CD1c-positive myeloid dendritic cell (primary cell): ENCODE results near the gene STRA8.

ENCODE experiments used
- DNase-seq: peaks from one replicate; pipeline ENCODE4 v3.0.0-alpha.2; 2016; ENCODE audit errors: extremely low spot score

STRA8 gene

DNA sequence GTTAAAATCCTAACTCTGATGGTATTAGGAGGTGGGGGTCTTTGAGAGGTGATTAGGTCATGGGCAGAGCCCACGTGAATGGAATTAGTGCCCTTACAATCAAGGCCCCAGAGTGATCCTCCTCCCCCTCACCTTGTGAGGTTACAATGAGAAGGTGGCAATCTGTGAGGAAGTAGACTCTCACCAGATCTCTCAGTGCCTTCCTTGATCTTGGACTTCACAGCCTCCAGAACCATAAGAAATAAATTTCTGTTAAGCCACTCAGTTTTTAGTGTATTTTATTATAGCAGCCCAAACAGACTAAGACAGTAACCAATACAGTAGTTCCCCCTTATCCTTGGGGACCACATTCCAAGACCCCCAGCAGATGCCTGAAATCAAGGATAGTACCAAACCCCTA, 32.0 kb downstream of the STRA8 start:
- DNase-seq, result no peak

DNA sequence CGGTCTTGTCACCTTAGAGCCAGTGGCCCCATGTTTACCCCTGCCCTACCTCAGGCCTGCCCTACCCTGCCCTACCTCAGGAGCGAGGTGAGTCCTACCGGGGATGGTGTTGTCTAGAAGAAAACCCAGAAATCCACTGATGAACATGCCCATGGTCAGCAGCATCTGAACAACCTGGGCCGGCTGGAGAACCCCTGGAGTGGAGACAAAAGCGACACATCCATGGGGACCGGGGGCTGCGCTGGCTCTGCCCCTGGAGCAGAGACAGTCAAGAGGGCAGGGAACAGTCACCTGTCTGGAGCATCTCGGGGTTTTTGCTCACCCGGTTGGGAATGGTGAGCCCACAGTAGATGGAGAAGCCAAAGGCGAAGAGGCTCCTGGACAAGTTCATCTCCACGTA, 36.3 kb downstream of the STRA8 start:
- DNase-seq, result no peak

DNA sequence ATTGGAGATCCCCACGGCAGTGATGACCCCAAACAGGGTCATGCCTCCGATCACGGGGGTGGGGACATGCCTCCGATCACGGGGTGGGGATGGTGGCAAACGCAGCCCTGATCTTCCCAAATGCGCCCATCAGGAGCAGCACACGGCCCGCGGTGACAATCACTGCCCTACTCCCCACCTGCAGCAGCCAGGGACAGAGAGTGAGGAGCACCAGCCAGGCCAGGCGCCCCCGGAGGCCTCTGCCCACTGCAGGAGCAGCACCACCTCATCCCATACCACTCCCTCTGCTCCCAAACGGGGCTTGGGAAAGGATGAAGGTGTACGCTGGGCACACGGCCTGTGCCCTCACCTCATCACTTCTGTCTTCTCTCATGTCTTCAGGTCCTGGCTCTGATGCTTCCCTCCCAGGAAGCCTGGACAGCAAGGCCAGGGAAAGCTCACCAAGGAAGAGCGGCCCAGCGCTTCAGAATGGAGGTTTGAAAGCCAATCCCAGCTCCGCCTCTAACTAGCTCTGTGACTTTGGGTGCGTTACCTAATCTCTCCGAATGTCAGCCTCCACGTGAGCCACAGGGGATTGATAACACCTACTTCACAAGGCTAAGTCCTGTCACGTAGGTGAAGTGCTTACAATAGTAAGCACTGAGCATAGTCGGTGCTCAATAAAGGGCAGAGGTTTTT, 37.1 kb downstream of the STRA8 start:
- DNase-seq, result no peak

DNA sequence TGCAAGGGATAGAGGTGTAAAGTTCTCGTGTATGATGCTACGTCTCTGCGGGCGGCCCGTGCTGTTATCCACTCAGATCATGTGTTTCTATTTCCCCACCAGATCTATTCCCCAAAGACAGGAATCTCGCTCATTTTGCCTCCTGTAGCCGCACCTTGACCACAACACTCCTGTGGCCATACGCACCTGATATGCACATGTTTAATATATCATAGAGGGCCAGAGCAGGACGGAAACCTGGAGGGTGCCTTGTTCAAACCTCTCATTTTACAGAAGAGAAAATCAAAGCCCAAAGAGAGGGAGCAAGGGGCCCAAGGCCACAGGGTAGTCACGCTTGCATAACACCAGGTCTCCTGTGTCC, 37.6 kb downstream of the STRA8 start:
- no peak for DNase-seq

DNA sequence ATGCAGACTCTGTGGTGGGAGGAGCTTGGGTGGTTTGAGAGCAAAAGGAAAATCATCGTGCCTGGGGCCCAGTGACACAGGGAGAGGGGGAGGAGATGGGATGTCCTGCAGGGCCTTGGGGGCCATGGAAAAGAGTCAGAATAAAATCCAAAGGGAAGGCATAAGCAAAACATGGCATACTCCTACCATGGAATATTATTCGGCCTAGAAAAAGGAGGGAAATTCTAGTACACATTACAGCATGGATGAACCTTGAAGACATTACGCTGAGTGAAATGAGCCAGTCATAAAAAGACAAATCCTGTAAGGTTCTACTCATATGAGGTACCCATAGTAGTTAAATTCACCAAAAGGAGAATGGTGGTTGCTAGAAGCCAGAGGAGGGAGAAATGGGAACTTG, 38.7 kb downstream of the STRA8 start:
- no peak for DNase-seq

DNA sequence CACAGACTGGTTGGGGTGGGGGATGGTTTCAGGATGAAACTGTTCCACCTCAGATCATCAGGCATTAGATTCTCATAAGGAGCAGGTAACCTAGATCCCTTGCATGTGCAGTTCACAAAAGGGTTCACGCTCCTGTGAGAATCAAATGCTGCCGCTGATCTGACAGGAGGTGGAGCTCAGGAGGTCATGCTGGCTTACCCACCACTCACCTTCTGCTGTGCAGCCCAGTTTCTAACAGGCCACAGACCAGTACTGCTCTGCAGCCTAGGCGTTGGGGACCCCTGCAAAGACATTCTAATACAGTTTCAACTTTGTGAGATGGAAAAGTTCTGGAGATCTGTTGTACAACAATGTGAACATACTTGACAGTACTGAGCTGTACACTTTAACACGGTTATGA, 39.9 kb downstream of the STRA8 start:
- DNase-seq, result no peak

DNA sequence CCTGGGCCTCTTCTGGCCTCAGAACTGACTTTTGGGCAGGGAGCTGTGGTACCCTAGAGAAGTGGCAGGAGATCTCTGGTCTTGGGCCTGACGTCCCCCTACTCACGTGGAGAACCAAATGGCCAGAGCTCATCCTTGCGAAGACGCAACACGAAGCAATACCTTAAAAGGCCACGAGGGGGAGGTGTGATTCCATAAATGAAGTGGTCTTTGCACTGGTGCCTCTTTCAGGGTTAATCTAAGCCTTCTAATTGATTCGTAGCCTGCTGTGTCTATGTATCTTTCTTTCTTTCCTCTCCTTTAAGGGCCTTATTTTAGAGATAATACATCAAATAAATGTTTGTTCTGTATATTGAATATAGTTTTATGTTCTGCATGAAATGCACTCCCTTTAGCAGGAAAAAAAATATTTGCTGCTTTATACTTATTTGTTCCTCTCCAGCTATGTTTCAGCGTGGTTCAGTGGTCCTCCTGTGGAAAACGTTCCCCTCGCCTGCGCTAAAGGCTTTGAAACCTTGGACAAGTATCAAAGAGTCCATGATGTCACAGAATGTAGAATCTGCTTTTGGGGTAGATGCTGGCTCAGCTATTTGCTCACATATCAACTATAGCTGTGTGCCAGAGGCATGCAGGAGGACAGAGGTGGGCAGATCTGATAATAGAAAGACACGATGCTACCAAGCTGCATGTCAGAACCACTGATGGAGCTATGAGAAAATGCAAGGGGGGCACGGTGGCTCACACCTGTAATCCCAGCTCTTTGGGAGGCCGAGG, 41.0 kb downstream of the STRA8 start:
- DNase-seq, result peak; percentile 83

DNA sequence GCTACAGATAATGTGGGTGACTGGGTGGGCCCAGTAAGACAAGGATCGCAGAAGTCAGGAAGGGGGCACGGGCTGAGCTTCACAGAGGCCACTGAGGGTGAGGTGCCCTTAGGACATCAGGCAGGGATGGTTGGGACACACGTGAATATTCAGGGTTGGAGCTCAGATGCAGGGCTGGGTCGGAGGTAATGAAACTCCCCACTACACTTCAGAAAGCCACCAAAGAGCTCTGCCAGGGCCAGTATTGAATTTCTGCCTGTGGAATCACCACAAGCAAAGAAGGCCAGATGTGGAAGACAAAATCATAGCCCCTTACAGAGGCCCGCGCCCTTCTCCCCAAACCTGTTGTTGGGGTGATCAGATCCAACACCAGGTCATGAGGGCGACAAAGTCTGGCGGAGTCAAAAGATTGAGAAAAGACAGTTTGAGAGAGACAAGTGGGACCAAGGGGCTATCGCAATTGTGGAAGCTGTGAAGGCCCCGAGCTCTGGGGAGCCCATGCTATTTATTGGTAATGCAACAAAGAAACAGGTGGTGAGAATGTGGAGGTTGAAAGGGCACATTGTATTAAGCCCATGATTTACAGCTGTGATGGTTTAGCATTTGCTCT, 42.4 kb downstream of the STRA8 start:
- DNase-seq, result no peak

DNA sequence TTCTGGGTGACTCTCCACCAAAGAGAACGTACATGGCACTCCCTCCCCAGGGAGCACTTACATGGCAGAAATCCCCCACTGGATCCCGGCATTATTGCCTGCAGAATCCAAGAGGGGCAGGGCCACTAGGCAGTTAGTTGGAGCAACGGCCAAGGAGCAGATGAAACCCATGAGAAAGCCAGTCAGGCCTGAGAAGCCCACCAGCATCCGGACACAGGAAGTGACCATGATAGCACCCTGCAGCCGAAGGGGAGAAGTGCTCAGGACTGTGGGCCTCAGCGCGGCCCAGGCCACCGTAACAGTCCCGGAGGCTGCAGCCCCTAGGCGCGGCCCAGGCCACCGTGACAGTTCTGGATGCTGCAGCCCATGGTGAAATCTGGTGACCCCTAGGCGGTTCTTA, 43.5 kb downstream of the STRA8 start:
- no peak for DNase-seq

DNA sequence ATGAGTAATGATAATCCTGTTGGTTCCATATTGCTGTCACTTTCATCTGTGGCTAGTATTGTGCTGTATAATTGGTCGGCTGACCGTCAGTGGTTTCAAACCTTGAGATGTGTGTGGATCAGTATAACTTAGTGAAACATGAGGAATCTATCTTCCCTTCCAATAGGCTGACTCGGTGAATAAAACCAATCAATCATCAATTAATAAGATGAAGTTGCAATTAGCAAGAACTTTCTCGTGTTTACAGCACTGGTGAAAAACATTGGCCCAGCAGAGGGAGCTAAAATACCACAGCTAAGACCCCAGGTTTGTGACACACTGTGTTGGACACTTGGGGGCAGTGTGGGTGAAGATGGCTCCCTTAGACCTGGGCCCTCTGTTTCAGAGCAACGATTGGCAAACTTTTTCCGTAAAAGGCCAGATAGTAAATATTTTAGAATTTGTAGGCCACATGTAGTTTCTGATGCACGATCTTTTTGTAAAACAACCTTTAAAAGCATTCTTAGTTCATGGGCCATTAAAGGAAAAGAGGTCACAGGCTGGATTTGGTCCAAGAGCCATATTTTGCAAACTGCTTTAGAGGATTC, 47.8 kb downstream of the STRA8 start:
- peak; percentile 82 for DNase-seq

DNA sequence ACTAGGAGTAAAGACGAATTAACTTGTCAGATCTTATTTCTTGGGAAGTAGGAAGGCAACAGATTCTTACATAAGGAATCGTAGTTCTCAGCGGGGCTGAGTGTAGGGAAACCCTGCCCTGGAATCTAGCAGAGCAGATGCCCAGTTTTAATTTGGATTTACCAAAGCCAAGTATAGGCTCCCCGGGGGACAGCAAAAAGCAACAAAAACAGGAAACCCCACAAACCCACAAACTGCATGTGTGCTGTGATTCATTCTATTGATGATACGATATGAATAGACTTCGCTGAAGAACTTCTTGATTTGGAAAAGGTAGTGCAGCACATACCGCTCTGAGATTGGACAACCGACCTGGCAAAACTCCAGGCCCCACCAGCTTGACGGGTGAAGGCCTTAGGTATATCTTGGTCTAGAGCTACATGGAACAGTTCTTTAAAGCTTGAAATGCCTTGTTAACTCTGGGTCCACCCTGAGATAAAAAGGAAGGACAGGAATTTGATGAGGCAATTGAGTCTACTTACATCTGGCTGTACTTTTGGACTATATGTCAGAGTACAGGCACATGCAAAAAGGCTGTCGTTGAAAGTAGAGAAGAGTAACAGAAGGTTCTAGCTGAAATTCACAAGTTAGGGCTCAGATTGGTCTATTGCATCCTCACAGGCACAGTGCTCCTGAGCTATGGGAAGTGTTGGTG, 49.1 kb downstream of the STRA8 start:
- no peak for DNase-seq

DNA sequence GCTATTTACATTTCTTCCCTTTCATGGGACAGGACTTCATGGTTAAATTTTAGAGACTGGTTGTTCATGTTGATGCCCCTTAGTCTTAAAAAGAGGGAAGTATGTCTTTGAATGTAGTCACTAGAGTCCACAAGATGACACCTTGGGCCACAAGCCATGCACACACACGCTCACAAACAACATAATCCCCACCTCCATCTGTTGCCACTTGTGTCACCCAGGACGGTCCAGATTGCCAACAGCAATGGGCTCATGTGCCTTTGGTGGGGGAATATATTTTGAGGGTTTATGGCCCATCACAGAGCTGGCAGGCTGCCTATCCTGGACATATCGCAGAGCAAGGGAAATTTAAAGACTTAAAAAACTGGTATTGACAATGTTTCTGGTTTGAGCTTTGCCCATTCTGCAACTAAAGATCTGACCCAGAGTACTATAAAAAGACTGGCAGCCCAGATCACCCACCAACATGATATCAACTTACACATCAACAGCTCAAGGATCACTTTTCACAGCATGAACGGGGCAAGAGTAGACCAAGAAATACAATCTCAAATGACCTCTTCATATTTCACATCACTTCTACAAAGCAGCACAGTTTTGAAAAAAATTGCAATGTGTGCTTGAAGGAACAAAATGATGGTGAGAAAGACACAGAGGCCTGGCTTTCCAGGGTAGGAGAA, 50.5 kb downstream of the STRA8 start:
- no peak for DNase-seq

DNA sequence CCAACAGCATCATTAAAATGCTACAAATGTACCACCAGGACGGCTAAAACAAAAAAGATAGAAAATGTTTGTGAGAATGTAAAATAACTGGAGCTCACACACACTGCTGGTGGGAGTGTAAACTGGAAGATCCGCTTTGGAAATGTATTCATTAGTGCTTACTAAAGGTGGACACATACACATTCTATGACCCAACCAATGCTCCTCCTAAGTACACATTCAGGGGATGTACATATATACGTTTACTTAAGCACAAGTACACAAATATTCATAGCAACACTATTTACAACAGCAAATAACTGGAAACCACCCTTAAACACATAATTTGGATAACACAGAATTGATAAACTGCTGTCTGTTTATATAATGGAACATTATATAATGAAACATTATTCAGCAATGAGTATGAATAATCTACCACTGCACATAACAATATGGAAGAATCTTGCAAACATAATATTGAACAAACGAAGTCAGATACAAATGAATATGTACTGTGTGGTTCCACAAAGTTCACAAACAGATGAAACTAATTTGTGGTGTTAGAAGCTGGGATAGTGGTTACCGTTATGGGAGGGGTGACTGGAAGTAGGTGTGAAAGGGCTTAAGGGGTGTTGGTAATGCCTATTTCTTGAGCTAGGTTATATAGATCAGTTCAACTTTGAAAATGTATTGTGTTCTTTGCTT, 52.1 kb downstream of the STRA8 start:
- DNase-seq, result no peak

DNA sequence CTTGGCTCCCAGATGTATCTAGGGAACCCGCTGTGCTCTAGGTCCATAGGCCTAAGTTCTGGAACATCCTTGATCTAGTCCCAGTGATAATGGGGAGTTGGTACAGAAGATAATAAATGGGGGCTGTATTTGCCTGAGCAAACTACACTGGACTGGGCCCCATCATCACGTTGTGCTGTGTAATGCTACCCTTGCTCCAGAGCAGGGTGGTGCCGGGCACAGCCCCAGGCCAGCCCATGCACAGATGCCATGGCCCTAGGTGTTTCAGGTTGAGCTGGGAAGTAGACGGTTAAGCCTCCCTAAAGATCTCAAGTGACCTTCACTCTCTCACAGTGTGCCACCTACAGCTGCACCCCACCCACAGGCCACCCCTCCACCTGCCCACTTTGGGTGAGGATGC, 53.2 kb downstream of the STRA8 start:
- no peak for DNase-seq

DNA sequence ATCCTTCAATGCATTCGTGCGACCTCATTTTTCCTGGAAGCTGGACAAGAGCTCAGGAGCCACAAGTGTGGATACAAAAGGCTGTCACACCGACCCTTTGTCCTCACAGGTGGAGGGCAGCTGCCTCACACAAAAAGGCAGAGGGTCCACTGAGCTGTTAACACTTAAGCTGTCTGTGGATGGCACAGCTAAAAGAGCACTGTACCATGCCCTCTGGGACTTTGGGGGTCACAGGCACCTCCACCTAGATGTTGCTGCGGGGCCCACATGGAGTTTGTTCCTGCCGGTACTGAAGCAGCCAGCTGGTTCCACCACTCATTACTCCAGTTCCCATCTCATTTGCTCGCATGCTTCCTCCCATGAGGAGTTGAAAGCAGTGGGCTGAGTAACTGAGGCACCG, 57.0 kb downstream of the STRA8 start:
- no peak for DNase-seq

DNA sequence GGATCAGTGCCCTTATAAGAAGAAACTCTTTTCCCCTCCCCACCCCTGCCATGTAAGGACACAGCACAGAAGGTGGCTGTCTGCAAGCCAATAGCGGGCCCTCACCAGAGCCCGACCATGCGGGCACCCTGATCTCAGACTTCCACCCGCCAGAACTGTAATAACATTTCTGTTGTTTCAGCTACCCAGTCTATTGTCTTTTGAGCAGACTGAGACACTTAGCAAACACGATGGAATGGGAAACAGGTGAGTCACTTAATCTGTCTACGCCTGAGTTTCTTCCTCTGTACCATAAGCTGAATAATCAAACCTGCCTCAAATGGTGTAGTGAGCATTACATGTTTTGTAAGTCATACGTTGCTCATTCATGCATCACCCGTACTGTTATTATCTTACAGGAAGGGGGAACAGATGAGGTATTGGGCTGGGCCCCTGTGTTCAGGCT, 58.2 kb downstream of the STRA8 start:
- no peak for DNase-seq

DNA sequence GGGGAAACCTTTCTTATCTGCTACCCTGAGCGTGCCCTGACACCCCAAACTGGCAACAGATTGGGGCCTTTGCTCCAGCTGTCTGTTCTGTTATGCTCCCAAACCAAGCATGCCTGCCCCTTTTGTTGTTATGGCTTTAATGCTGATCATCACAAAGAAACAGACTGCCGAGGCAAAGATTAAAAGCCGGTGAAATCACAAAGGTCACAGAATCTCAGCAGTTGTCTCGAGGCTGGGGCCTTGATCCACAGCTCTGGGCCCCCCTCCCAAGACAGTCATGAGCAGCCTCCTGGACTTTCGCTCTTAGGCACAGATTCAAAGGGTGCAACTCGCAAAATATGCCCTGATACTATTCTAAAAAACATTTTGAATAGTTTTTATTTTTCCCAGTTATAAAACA, 65.6 kb downstream of the STRA8 start:
- DNase-seq, result no peak

DNA sequence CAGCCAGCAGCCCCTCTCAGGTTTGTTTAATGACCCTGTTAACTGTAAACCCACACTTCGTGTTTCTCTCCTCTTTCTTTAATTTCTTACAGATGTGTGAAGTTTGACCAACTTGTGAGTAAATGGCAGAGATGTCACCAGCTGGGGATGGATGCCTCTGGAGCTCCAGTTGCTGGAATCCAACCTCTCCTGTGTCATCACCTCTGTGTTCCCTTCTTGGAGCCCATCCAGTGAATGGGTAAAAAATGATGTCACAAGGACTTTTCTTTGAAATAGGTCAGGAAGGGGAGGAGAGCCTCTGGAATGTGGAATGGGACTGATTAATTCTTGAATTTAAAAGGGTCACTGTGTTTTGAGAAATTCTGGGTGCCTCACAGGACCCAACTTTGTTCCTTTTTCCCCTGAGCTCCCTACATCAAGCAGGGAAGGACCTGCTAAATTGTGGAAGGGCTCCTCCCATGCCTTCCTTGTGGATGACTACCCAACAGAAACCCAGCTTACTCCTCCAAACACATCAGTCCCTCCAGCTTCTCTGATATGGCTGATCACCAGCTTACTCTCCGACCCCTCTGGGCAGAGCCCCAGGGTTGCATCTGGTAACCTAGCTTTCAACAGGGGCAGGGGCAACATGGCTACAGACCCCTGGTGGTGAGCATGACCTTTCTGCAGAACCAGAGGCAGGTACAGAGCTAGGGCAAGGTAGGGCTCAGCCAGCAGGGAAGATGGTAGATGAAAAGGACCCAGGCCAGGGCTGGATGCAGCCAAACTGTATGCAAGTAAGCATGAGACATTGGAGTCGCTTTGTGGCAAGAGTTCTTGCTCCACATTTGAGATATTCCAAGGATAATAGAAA, 67.5 kb downstream of the STRA8 start:
- DNase-seq, result no peak
